Measurements from ENCODE around the gene CSGALNACT2. TPM values are rescaled to one million over a fixed set of nuclear protein-coding genes. Genes with fewer than 3 reads are reported as not detected.
"Not testable (repeated sequence)": the region's sequence is repeated elsewhere in the genome, so short reads cannot be mapped to it uniquely, and the experiment has no call there.

Gene CSGALNACT2
- total RNA-seq, 2 donors from 2014 or later: 28.7 to 38.8 TPM

- ATAC-seq: no peak
- Mint-ChIP-seq H3K9me3 (no peaks in the 10 kb centered on the region), H3K36me3 (no peaks in the 10 kb centered on the region), H3K27ac (no peak overlapping the region)
- no peak for DNase-seq (ENCODE audit: low spot score in 2 of 2)
Observed at GRCh38 chr10:43218206-43218950, 80.1 kb downstream of the CSGALNACT2 start.

GRCh38 chr10:43218951-43219837, 80.9 kb downstream of the CSGALNACT2 start:
- Mint-ChIP-seq H3K36me3 (no peaks in the 10 kb centered on the region), H3K27ac (peak overlapping the region in 1 of 2 donors; percentile 65), H3K9me3 (no peaks in the 10 kb centered on the region)
- DNase-seq (ENCODE audit: low spot score in 2 of 2) (no peak), ATAC-seq (no peak)

- ATAC-seq: no peak
Observed at GRCh38 chr10:43219848-43220247, 81.6 kb downstream of the CSGALNACT2 start.

GRCh38 chr10:43220251-43220650, 82.0 kb downstream of the CSGALNACT2 start:
- ATAC-seq; H3K9me3 Mint-ChIP-seq; H3K36me3 Mint-ChIP-seq; DNase-seq (ENCODE audit: low spot score in 2 of 2): not testable (repeated sequence)
- peak overlapping the region in 1 of 2 donors; percentile 65 for H3K27ac Mint-ChIP-seq

More at GRCh38 chr10:43219848-43220247, 81.6 kb downstream of the CSGALNACT2 start:
- H3K36me3 Mint-ChIP-seq: no peaks in the 10 kb centered on the region
- no peaks in the 10 kb centered on the region for H3K9me3 Mint-ChIP-seq
- no peak for DNase-seq (ENCODE audit: low spot score in 2 of 2)
- peak overlapping the region in 1 of 2 donors; percentile 65 for H3K27ac Mint-ChIP-seq

- DNase-seq (ENCODE audit: low spot score in 2 of 2) (peak in 1 of 2 donors; percentile 21), ATAC-seq (no peak)
- Mint-ChIP-seq H3K9me3 (no peaks in the 10 kb centered on the region), H3K36me3 (no peaks in the 10 kb centered on the region), H3K27ac (no peak overlapping the region)
Observed at GRCh38 chr10:43220657-43221418, 82.6 kb downstream of the CSGALNACT2 start.

- DNase-seq (ENCODE audit: low spot score in 2 of 2) (peak in 1 of 2 donors; percentile 48), ATAC-seq (no peak)
- Mint-ChIP-seq H3K27ac (no peak overlapping the region), H3K9me3 (no peaks in the 10 kb centered on the region), H3K36me3 (no peaks in the 10 kb centered on the region)
Observed at GRCh38 chr10:43221419-43222209, 83.4 kb downstream of the CSGALNACT2 start.

- ATAC-seq (no peak), DNase-seq (ENCODE audit: low spot score in 2 of 2) (peak in 1 of 2 donors; percentile 26)
- H3K9me3 Mint-ChIP-seq: no peaks in the 10 kb centered on the region
- no peaks in the 10 kb centered on the region for H3K36me3 Mint-ChIP-seq
- no peak overlapping the region for H3K27ac Mint-ChIP-seq
Observed at GRCh38 chr10:43222210-43222720, 84.0 kb downstream of the CSGALNACT2 start.

GRCh38 chr10:43223056-43223455, 84.8 kb downstream of the CSGALNACT2 start:
- DNase-seq (ENCODE audit: low spot score in 2 of 2): no peak
- no peak for ATAC-seq
- H3K9me3 Mint-ChIP-seq: no peaks in the 10 kb centered on the region
- H3K27ac Mint-ChIP-seq: no peak overlapping the region
- H3K36me3 Mint-ChIP-seq: no peaks in the 10 kb centered on the region

- no peak for ATAC-seq
- Mint-ChIP-seq H3K9me3 (no peaks in the 10 kb centered on the region), H3K36me3 (no peaks in the 10 kb centered on the region), H3K27ac (no peak overlapping the region)
- no peak for DNase-seq (ENCODE audit: low spot score in 2 of 2)
Observed at GRCh38 chr10:43224321-43224720, 86.1 kb downstream of the CSGALNACT2 start.

GRCh38 chr10:43225004-43225786, 87.0 kb downstream of the CSGALNACT2 start:
- ATAC-seq (no peak), DNase-seq (ENCODE audit: low spot score in 2 of 2) (peak in 1 of 2 donors; percentile 23)
- H3K36me3 Mint-ChIP-seq: no peaks in the 10 kb centered on the region
- H3K27ac Mint-ChIP-seq: no peak overlapping the region
- H3K9me3 Mint-ChIP-seq: no peaks in the 10 kb centered on the region

- peak in 1 of 2 donors; percentile 91 for ATAC-seq
- no peak overlapping the region for H3K27ac Mint-ChIP-seq
- DNase-seq (ENCODE audit: low spot score in 2 of 2): peak in 1 of 2 donors; percentile 68
- H3K36me3 Mint-ChIP-seq: no peaks in the 10 kb centered on the region
- no peaks in the 10 kb centered on the region for H3K9me3 Mint-ChIP-seq
Observed at GRCh38 chr10:43225787-43226153, 87.5 kb downstream of the CSGALNACT2 start.

- ATAC-seq (no peak), DNase-seq (ENCODE audit: low spot score in 2 of 2) (peak in 1 of 2 donors; percentile 13)
- H3K9me3 Mint-ChIP-seq: no peaks in the 10 kb centered on the region
- H3K27ac Mint-ChIP-seq: no peak overlapping the region
- H3K36me3 Mint-ChIP-seq: no peaks in the 10 kb centered on the region
Observed at GRCh38 chr10:43226441-43226840, 88.2 kb downstream of the CSGALNACT2 start.

- DNase-seq (ENCODE audit: low spot score in 2 of 2): peak in 1 of 2 donors; percentile 52
- H3K27ac Mint-ChIP-seq: no peak overlapping the region
Observed at GRCh38 chr10:43226851-43227845, 88.9 kb downstream of the CSGALNACT2 start.

More at GRCh38 chr10:43226851-43227845, 88.9 kb downstream of the CSGALNACT2 start:
- Mint-ChIP-seq H3K36me3 (no peaks in the 10 kb centered on the region), H3K9me3 (no peaks in the 10 kb centered on the region)
- no peak for ATAC-seq

Measured in activated naive CD4-positive, alpha-beta T cell treated with anti-CD3 and anti-CD28 coated beads, Interleukin-2, amount 50 U/mL, for 72 hours (primary cell).